ENCODE data around the gene IVNS1ABP.
"Not testable (repeated sequence)": the region's sequence is repeated elsewhere in the genome, so short reads cannot be mapped to it uniquely, and the experiment has no call there.

IVNS1ABP gene

GRCh38 chr1:185262151-185262550 is 54.9 kb downstream of the IVNS1ABP start:
- no peak overlapping the region for H3K4me3 ChIP-seq (replicated peaks; ENCODE audit: low read depth, low read length)
- no peak for DNase-seq (ENCODE audit: low read depth)
- TF ChIP-seq CTCF (IDR thresholded peaks at IDR 0.05; ENCODE audit: low read length, missing control alignments) = no peak

- no peak for DNase-seq (ENCODE audit: low read depth)
- TF ChIP-seq CTCF (IDR thresholded peaks at IDR 0.05; ENCODE audit: low read length, missing control alignments) = no peak
- H3K4me3 ChIP-seq (replicated peaks; ENCODE audit: low read depth, low read length) = no peak overlapping the region
Measured at GRCh38 chr1:185260611-185261010, 56.4 kb downstream of the IVNS1ABP start.

DNA sequence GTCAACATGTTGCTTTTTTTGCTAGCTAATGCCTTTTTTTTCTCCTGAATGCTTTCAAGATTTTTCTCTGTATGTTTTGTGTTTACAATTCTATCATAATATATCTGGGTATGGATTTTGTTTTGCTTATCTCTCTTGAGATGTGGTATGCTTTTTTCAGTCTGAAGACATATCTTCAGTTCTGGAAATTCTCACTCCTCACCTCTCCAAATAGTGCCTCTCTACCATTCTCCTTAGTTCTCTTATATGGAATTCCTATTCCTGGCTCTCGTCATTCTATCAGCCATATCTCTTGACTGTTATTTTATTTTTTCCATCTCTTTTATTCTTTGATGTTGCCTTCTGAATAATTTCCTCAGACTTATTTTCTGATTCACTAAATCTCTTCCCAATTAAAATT is 58.4 kb downstream of the IVNS1ABP start:
- no peak overlapping the region for H3K4me3 ChIP-seq (replicated peaks; ENCODE audit: low read depth, low read length)
- no peak for TF ChIP-seq CTCF (IDR thresholded peaks at IDR 0.05; ENCODE audit: low read length, missing control alignments)
- DNase-seq (ENCODE audit: low read depth) = no peak

- TF ChIP-seq CTCF (IDR thresholded peaks at IDR 0.05; ENCODE audit: low read length, missing control alignments) = no peak
- no peak overlapping the region for H3K4me3 ChIP-seq (replicated peaks; ENCODE audit: low read depth, low read length)
- peak; percentile 47 for DNase-seq (ENCODE audit: low read depth)
Measured at GRCh38 chr1:185257950-185258208, 59.2 kb downstream of the IVNS1ABP start.

DNA sequence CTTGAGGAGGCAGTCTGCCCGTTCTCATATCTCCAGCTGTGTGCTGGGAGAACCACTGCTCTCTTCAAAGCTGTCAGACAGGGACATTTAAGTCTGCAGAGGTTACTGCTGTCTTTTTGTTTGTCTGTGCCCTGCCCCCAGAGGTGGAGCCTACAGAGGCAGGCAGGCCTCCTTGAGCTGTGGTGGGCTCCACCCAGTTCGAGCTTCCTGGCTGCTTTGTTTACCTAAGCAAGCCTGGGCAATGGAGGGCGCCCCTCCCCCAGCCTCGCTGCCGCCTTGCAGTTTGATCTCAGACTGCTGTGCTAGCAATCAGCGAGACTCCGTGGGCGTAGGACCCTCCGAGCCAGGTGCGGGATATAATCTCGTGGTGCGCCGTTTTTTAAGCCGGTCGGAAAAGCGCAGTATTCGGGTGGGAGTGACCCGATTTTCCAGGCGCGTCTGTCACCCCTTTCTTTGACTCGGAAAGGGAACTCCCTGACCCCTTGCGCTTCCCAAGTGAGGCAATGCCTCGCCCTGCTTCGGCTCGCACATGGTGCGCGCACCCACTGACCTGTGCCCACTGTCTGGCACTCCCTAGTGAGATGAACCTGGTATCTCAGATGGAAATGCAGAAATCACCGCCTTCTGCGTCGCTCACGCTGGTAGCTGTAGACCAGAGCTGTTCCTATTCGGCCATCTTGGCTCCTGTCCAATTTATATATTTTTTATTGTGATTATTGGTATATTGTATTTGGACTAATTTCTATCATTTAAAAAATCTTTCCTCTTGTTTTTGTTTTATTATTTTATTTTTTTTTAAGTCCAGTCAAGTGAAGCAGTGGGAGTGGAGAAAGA is 59.7 kb downstream of the IVNS1ABP start:
- DNase-seq (ENCODE audit: low read depth); H3K4me3 ChIP-seq (replicated peaks; ENCODE audit: low read depth, low read length): not testable (repeated sequence)

DNA sequence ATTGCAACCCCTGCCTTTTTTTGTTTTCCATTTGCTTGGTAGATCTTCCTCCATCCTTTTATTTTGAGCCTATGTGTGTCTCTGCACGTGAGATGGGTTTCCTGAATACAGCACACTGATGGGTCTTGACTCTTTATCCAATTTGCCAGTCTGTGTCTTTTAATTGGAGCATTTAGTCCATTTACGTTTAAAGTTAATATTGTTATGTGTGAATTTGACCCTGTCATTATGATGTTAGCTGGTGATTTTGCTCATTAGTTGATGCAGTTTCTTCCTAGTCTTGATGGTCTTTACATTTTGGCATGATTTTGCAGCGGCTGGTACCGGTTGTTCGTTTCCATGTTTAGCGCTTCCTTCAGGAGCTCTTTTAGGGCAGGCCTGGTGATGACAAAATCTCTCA is 61.4 kb downstream of the IVNS1ABP start:
- not testable (repeated sequence) for DNase-seq (ENCODE audit: low read depth); H3K4me3 ChIP-seq (replicated peaks; ENCODE audit: low read depth, low read length)

- not testable (repeated sequence) for H3K4me3 ChIP-seq (replicated peaks; ENCODE audit: low read depth, low read length); DNase-seq (ENCODE audit: low read depth)
Measured at GRCh38 chr1:185252404-185252803, 64.6 kb downstream of the IVNS1ABP start.

DNA sequence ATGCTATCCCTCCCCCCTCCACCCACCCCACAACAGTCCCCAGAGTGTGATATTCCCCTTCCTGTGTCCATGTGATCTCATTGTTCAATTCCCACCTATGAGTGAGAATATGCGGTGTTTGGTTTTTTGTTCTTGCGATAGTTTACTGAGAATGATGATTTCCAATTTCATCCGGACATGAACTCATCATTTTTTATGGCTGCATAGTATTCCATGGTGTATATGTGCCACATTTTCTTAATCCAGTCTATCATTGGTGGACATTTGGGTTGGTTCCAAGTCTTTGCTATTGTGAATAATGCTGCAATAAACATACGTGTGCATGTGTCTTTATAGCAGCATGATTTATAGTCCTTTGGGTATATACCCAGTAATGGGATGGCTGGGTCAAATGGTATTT is 65.1 kb downstream of the IVNS1ABP start:
- H3K4me3 ChIP-seq (replicated peaks; ENCODE audit: low read depth, low read length); DNase-seq (ENCODE audit: low read depth): not testable (repeated sequence)

- TF ChIP-seq CTCF (IDR thresholded peaks at IDR 0.05; ENCODE audit: low read length, missing control alignments) = no peak
- no peak for DNase-seq (ENCODE audit: low read depth)
- no peak overlapping the region for H3K4me3 ChIP-seq (replicated peaks; ENCODE audit: low read depth, low read length)
Measured at GRCh38 chr1:185250063-185250462, 67.0 kb downstream of the IVNS1ABP start.

All from fibroblast of pulmonary artery (primary cell).